ENCODE results near the gene SCAP. TPM values are rescaled to one million over a fixed set of nuclear protein-coding genes. Genes with fewer than 3 reads are reported as not detected.
A peak's percentile ranks its signal among the peaks of the same experiment; 100 is the strongest.

Gene SCAP
- total and polyA plus RNA-seq, 2 of the 13 experiments (the other 11 are each of a cell fraction or from before 2014, with no cell fraction given) = 40.4 to 53.3 TPM

- TF ChIP-seq, protein P1, sequence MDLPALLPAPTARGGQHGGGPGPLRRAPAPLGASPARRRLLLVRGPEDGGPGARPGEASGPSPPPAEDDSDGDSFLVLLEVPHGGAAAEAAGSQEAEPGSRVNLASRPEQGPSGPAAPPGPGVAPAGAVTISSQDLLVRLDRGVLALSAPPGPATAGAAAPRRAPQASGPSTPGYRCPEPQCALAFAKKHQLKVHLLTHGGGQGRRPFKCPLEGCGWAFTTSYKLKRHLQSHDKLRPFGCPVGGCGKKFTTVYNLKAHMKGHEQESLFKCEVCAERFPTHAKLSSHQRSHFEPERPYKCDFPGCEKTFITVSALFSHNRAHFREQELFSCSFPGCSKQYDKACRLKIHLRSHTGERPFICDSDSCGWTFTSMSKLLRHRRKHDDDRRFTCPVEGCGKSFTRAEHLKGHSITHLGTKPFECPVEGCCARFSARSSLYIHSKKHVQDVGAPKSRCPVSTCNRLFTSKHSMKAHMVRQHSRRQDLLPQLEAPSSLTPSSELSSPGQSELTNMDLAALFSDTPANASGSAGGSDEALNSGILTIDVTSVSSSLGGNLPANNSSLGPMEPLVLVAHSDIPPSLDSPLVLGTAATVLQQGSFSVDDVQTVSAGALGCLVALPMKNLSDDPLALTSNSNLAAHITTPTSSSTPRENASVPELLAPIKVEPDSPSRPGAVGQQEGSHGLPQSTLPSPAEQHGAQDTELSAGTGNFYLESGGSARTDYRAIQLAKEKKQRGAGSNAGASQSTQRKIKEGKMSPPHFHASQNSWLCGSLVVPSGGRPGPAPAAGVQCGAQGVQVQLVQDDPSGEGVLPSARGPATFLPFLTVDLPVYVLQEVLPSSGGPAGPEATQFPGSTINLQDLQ (CRISPR knock-in tag; IDR thresholded peaks at IDR 0.05) = peak; percentile 65; the same call in 1 of the 2 replicates
- no peak for TF ChIP-seq TCF7L2 (IDR thresholded peaks at IDR 0.05; ENCODE audit: low read depth, low read length)
- TF ChIP-seq NR2F2 (IDR thresholded peaks at IDR 0.05; ENCODE audit: borderline replicate concordance, low read depth) = peak; percentile 89
- no peak for TF ChIP-seq ZFAT (CRISPR knock-in tag; conservative IDR thresholded peaks at IDR 0.05)
- TF ChIP-seq HMG20B (CRISPR knock-in tag; conservative IDR thresholded peaks at IDR 0.05) = no peak; the same call in none of the 2 replicates
- TF ChIP-seq ZNF547 (CRISPR knock-in tag; IDR thresholded peaks at IDR 0.05) = peak; percentile 63; the same call in 1 of the 2 replicates
- no peak for TF ChIP-seq ZNF350 (CRISPR knock-in tag; IDR thresholded peaks at IDR 0.05; ENCODE audit: borderline replicate concordance, low read depth)
- TF ChIP-seq, protein P2, sequence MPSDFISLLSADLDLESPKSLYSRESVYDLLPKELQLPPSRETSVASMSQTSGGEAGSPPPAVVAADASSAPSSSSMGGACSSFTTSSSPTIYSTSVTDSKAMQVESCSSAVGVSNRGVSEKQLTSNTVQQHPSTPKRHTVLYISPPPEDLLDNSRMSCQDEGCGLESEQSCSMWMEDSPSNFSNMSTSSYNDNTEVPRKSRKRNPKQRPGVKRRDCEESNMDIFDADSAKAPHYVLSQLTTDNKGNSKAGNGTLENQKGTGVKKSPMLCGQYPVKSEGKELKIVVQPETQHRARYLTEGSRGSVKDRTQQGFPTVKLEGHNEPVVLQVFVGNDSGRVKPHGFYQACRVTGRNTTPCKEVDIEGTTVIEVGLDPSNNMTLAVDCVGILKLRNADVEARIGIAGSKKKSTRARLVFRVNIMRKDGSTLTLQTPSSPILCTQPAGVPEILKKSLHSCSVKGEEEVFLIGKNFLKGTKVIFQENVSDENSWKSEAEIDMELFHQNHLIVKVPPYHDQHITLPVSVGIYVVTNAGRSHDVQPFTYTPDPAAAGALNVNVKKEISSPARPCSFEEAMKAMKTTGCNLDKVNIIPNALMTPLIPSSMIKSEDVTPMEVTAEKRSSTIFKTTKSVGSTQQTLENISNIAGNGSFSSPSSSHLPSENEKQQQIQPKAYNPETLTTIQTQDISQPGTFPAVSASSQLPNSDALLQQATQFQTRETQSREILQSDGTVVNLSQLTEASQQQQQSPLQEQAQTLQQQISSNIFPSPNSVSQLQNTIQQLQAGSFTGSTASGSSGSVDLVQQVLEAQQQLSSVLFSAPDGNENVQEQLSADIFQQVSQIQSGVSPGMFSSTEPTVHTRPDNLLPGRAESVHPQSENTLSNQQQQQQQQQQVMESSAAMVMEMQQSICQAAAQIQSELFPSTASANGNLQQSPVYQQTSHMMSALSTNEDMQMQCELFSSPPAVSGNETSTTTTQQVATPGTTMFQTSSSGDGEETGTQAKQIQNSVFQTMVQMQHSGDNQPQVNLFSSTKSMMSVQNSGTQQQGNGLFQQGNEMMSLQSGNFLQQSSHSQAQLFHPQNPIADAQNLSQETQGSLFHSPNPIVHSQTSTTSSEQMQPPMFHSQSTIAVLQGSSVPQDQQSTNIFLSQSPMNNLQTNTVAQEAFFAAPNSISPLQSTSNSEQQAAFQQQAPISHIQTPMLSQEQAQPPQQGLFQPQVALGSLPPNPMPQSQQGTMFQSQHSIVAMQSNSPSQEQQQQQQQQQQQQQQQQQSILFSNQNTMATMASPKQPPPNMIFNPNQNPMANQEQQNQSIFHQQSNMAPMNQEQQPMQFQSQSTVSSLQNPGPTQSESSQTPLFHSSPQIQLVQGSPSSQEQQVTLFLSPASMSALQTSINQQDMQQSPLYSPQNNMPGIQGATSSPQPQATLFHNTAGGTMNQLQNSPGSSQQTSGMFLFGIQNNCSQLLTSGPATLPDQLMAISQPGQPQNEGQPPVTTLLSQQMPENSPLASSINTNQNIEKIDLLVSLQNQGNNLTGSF (CRISPR knock-in tag; IDR thresholded peaks at IDR 0.05) = 0 out of 2 replicates have a peak, but pooled peaks have one; percentile 32
- TF ChIP-seq KLF16 (CRISPR knock-in tag; IDR thresholded peaks at IDR 0.05) = peak in 1 of 2 experiments; percentile 95; a peak in 2 of 4 replicates
- TF ChIP-seq, protein P3, sequence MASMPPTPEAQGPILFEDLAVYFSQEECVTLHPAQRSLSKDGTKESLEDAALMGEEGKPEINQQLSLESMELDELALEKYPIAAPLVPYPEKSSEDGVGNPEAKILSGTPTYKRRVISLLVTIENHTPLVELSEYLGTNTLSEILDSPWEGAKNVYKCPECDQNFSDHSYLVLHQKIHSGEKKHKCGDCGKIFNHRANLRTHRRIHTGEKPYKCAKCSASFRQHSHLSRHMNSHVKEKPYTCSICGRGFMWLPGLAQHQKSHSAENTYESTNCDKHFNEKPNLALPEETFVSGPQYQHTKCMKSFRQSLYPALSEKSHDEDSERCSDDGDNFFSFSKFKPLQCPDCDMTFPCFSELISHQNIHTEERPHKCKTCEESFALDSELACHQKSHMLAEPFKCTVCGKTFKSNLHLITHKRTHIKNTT (CRISPR knock-in tag; IDR thresholded peaks at IDR 0.05) = no peak
- no peak for TF ChIP-seq ZNF230 (CRISPR knock-in tag; IDR thresholded peaks at IDR 0.05)
- TF ChIP-seq ZHX2 (IDR thresholded peaks at IDR 0.05; ENCODE audit: low read depth) = peak; percentile 28; the same call in 1 of the 2 replicates
- no peak for TF ChIP-seq ZHX2 (CRISPR knock-in tag; IDR thresholded peaks at IDR 0.05; ENCODE audit: borderline replicate concordance)
These were observed at the start of gene SCAP (continued) for GRCh38 chr3:47475570-47476329.

Measured in HepG2 (cell line).